ENCODE results near the gene CFAP100. TPM values are rescaled to one million over a fixed set of nuclear protein-coding genes. Genes with fewer than 3 reads are reported as not detected.

CFAP100 gene
- total and polyA plus RNA-seq, 2 of the 4 experiments (the other 2 are of a cell fraction): not detected

- Histone ChIP-seq H2BK5ac (ENCODE audit: low read depth, low read length, poor library complexity, severe bottlenecking) (no peak overlapping the region), H3K9ac (ENCODE audit: low read depth, low read length) (no peak overlapping the region), H3K36me3 (ENCODE audit: control insufficient read depth, insufficient read depth, low read length) (peaks cover 1% of the 10 kb centered on the region; the same call in 1 of the 2 replicates), H2BK15ac (ENCODE audit: low read depth, low read length) (no peak overlapping the region), H4K20me1 (ENCODE audit: insufficient read depth, low read length) (no peaks in the 10 kb centered on the region; the same call in 1 of the 2 replicates), H2AFZ (replicated peaks; ENCODE audit: low read length, poor library complexity) (peak overlapping the region; percentile 68), H3K9me3 (ENCODE audit: control insufficient read depth, insufficient read depth, low read length) (peaks cover 2% of the 10 kb centered on the region; the same call in 1 of the 2 replicates), H3K4me2 (ENCODE audit: low read depth, low read length) (peak overlapping the region; percentile 86), H3K4me1 (ENCODE audit: control insufficient read depth, insufficient read depth, low read length) (peaks cover 3% of the 10 kb centered on the region; the same call in 1 of the 2 replicates), H2AK9ac (replicated peaks; ENCODE audit: low read depth, low read length, poor library complexity) (peak overlapping the region; percentile 22), H4K91ac (ENCODE audit: insufficient read depth, low read depth, low read length) (no peak overlapping the region), H3K27ac (ENCODE audit: insufficient read depth, low read length) (no peak overlapping the region), H3K9me1 (ENCODE audit: insufficient read depth, low read length) (no peaks in the 10 kb centered on the region), H3K14ac (replicated peaks; ENCODE audit: low read depth, low read length) (no peak overlapping the region), H3K4me3 (ENCODE audit: insufficient read depth, low read depth, low read length) (peak overlapping the region; percentile 33), H2AK5ac (ENCODE audit: low read depth, low read length) (no peak overlapping the region), H3K27me3 (ENCODE audit: control insufficient read depth, insufficient read depth, low read length) (peaks cover 28% of the 10 kb centered on the region), H3K23ac (ENCODE audit: low read depth, low read length) (0 out of 2 replicates have a peak overlapping the region, but pooled peaks have one; percentile 10), H3K79me1 (ENCODE audit: low read depth in 1 of 2, low read length in 2 of 2) (no peaks in the 10 kb centered on the region), H4K5ac (ENCODE audit: low read depth, low read length) (no peak overlapping the region), H2BK120ac (ENCODE audit: low read depth, low read length) (no peak overlapping the region), H2BK20ac (ENCODE audit: low read depth, low read length) (no peak overlapping the region), H3K4ac (ENCODE audit: low read depth, low read length) (no peak overlapping the region), H3K56ac (ENCODE audit: extremely low read depth, insufficient read depth, low read length) (no peak overlapping the region), H3K18ac (ENCODE audit: low read depth, low read length) (no peak overlapping the region), H4K8ac (ENCODE audit: low read depth in 2 of 2, low read length in 2 of 2) (0 out of 4 replicates have a peak overlapping the region, but pooled peaks of 1 of the 2 experiments have one; percentile 40)
- DNase-seq: peak; percentile 52
- 3% methylated on average over 10 of the region's 32 CpGs; no CpG with 5 or more reads in 1 of the 2 experiments for WGBS, 2 experiments (ENCODE audit: extremely low coverage in 2 of 2, insufficient read length in 1 of 2)
- peak; percentile 73 for ATAC-seq (ENCODE audit: low read depth)
- POLR2A ChIA-PET (ENCODE audit: unreplicated experiment): no interaction called here
- no TSS peak for BruUV-seq (replicated peaks)
- dilution Hi-C loops (cut with HindIII; ENCODE audit: low sequenced_read_pairs, unreplicated experiment) (no loop called here), intact Hi-C loops (cut with micrococcal nuclease) (loop anchor here (1.0 kb wide), 2 partner anchors 89 to 143 kb away; no protein-coding TSS in a partner anchor), in situ Hi-C loops (cut with MboI; ENCODE audit: low sequenced_read_pairs) (no loop called here)
- CTCF ChIA-PET: no interaction called here
- TF ChIP-seq MAFK (IDR thresholded peaks at IDR 0.05; ENCODE audit: low read depth, low read length) (no peak), BHLHE40 (IDR thresholded peaks at IDR 0.05; ENCODE audit: low read depth, low read length) (peak; percentile 47; the same call in 1 of the 2 replicates), MXI1 (IDR thresholded peaks at IDR 0.05; ENCODE audit: borderline replicate concordance, low read depth, low read length) (peak; percentile 67; the same call in 1 of the 2 replicates), USF2 (IDR thresholded peaks at IDR 0.05; ENCODE audit: low read depth, low read length) (peak; percentile 79)
Measured at GRCh38 chr3:126355777-126356372, 38.8 kb upstream of the CFAP100 start.
